Inferior parietal cortex (tissue), 1 donor: ENCODE data around the gene CDC40.
"Not testable (repeated sequence)": the region's sequence is repeated elsewhere in the genome, so short reads cannot be mapped to it uniquely, and the experiment has no call there.

Experiments used
- DNase-seq: peaks from one replicate; pipeline ENCODE4 v3.0.0-alpha.2; 2016; ENCODE audit errors: extremely low spot score

CDC40 gene

DNA sequence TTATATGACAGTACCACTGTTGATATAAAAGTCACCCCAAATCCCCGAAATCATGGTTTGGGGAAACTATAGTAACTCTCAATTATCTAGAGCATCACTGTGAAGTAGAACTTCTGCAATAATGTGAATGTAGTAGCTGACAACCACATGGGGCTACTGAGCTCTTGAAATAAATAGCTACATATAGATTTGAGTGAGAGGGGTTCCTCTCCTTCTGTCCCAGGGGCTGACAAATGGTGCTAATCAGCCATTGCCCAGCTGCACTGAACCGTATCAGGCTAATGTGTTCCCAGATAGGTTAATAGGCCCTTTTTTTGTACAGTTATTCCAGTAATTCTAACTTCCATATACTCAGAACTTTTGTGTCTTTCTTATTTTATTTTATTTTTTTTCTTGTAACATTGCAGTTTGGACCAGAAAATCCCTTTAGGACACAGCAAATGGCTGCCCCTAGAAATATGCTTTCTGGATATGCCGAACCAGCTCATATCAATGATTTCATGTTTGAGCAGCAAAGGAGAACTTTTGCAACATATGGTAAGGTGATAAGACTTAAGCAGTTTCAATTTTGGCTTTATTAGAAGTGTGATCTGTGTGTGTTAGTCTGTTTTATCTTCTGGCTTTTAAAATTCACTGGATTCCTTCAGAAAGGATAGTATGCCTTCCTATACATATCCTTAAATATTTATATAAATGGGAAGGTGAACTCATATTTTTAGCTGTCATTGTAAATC is 21.1 kb downstream of the CDC40 start:
- DNase-seq: no peak

DNA sequence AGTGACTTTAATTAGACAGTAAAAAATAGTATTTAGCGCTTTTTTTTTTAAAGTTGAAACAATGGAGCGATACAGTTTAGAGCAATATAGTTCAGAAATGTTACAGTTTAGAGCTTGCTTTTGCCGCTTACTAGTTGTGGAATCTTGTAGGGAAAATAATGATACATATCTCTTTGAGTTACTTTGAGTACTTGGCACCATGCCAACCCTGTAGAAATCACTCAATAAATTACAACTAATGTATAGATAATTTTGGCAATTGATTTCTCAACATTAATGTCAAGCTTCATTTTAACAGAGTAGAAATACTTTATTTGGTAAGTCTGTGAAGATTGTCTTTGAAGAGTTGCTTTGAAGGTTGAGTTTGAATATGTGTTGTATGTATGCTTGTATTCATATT is 27.4 kb downstream of the CDC40 start:
- no peak for DNase-seq

DNA sequence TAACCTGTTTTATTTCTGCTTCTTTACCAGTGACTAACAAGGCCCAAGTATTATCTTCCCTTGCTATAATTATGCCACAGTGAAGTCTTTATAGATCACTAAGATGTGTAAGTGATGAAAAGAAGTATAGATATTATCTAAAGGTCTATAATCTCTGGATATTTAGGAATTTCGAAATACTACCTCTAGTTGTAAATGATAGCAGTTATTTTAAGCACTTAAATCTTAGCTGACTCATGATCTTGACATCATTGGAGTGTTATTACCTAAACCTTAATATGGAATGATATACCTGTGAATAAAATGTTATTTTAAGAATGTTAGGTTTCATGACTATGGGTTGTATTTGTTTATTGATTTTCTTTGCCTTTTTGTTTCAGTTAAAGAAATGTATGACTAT is 31.5 kb downstream of the CDC40 start:
- no peak for DNase-seq

DNA sequence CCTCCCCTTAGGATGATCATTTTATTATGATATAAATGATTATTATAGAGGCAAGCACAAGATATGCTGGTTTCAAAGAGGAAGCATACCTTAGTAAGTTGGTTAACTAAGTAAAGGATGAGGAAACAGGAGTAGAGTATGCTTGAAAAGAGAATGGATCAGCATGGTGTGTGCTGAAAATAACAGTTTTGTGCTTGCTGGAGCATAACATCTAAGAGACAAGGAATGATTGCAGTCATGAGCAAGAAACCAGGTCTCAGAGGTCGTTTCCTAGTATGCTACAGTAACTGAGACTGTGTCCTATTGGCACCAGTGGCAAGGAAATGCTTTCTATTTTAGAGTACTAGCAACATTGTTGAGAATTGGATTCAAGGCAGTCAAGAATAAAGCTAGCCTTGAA is 34.1 kb downstream of the CDC40 start:
- DNase-seq: no peak

DNA sequence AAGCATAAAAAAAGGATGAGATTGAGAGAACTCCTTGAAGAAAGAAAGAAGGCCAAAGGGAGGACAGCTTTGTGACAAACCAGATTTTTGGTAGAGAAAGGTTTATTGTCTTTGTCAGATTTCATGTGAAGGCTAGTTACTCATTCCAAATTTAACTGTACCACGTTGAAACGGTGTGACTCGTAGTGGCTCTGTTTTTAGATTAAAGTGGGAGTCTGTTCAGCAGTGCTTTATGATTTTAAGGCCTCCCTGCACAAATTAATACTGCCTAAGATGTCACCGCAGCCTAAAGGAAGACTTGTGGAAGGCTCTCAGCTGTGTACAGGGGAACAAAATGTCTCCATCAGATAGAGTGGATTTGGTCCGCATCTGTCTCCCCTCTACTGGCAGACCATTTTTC is 35.9 kb downstream of the CDC40 start:
- DNase-seq: peak; percentile 55

DNA sequence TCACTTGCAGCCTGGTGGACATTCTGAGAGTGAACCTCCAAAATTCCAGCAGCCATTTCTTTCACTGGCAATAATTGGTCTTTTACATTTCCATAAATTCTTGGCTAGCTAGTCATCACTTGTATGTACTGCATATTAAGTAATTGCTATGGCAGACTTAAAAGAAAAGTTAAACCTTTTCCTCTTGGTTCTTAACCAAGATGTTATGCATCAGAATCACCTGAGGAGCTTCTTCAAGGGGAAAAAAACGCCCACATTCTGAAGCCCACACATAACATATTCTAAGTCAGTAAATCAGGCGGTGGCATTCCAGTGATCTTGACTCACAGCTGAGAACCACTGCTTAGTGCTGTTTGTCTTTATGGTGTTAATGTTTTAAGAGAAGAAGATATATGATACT is 37.0 kb downstream of the CDC40 start:
- no peak for DNase-seq

DNA sequence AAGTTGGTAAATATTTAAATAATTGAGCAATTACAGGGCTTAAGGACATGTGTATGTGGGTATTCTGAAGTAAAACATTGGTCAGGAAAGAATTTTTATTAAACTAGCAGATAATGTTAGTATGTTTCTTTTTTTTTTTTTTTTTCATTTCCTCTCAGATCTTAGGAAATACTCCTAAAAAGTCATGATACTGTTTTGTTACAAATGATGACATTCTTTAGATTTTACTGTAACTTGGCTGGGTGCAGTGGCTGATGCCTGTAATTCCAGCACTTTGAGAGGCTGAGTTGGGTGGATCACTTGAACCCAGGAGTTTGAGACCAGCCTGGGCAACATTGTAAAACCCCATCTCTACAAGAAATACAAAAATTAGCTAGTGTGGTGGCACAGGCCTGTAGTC is 41.5 kb downstream of the CDC40 start:
- no peak for DNase-seq

DNA sequence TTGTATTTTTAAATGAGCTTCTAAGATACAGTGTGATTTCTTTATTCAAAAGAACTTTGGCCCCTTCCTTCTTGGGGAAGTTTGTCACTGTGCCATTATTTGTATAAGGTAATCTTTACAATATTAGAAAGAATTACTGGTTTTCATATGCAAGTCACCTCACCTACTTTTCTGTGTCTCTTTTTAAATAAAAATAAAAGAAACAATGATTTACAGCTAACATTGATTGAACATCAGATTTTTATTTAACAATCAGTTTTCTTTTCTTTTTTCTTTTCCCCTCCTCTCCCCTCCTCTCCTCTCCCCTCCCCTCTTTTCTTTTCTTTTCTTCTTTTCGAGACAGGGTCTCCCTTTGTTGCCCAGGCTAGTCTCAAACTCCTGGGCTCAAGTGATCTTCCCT is 46.0 kb downstream of the CDC40 start:
- DNase-seq: no peak

DNA sequence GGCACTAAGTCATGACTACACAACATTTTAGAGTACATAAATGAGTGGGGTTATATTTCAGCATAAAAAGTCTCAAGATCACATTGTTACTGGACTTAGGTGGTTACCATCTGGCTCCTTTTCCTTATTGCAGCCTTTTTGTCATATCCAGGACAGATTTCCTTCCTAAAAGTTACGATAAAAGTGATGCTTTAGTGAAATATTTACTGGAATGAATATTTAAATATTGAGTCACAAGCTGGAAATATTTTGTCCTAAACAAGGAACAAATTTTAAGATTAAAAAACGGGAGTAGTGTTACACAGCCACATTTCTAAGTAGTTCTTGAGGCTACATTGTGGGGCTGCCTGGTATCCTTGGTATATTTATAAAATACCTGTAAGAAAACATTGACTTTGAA is 52.2 kb downstream of the CDC40 start:
- DNase-seq: no peak

DNA sequence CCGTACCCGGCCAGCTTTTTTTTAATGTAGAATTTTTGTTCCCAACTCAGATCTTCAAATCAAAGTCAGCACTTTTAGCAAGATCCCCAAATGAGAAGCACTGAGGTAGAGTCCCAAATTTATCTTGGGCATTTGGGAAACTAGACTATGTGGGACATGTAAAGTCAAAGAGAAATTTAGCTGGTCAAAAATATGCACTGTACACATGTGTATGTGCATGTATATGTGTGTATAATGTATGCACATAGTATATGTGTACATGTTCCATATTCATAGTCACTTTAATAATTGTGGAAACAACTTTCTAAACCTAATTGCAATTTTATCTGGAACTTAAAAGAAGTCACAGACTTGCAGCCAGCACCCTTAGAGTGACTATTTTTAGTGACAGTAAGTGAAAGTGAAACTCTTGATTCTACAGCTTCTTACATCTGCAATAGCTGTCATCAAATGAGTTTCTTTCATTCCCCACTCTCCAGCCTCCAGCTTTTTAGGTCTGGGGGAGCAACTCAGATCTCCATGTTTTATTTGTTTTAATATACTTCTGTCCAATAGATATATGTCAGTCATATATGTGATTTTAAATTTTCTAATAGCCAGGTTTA is 53.6 kb downstream of the CDC40 start:
- no peak for DNase-seq

DNA sequence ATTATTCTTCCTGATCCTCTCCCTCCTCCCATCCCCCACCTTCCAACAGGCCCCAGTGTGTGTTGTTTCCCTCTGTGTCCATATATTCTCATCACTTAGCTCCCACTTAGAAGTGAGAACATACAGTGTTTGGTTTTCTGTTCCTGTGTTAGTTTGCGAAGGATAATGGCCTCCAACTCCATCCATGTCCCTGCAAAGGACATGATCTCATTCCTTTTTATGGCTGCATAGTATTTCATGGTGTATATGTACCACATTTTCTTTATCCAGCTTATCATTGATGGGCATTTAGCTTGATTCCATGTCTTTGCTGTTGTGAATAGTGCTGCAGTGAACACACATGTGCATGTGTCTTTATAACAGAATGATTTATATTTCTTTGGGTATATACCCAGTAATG is 55.8 kb downstream of the CDC40 start:
- not testable (repeated sequence) for DNase-seq

DNA sequence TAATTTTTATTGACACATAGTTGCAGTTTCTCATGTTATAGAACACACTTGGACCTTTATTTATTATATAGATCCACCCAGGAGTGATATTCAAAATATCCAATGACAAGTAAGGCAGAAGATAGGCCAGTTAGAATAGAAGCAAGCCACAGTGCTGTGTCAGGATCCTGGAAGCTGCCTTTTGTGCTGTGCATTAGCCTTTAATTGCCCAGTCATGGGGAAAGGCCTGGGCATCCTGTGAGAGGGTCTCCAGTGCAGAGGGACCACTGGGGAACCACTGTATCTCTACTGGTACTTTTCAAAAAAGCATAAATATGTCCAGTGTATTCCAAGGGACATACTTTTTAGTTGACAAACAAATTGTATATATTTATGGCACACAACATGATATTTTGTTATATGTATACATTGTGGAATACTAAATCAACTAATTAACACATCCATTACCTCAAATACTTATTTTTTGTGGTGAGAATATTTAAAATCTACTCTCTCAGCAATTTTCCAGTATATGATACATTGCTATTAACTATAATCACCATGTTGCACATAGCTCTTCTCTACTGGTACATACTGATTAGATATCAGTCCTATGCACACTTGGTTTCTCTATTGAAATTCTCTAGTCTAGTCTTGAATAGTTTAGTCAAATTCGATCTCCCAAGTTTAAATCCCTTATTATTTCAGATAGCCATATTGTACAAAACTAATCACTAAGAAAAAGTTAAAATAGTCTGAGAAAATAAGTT is 59.5 kb downstream of the CDC40 start:
- DNase-seq: no peak

DNA sequence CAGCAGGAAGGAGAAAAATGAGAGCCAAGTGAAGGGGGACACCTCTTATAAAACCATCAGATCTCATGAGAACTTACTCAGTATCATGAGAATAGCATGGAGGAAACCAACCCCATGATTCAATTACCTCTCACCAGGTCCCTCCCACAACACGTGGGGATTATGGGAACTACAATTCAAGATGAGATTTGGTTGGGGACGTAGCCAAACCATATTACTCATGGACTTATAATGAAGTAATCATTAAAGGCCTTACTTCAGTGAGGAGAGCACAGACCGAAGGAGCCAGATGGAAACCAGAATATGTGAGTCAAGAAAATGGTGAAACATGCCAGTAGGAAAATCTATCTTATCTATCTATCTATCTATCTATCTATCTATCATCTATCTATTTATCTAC is 64.4 kb downstream of the CDC40 start:
- not testable (repeated sequence) for DNase-seq

DNA sequence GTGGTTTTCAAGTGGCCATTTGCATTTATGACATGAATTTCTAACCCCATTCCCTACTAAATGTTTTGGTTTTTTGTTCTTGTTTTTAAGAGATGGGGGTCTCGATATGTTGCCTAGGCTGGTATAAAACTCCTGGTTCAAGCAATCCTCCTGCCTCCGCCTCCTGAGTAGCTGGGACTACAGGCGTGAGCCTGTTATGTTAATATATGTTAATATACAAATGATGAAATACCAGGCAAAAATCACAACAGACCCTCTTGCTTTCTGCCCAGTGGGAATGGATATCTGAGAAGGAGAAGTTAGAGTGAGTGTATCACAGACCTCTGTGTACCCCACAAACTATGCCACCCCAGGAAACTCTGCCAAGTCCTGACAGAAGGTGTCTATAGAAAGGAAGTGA is 66.2 kb downstream of the CDC40 start:
- no peak for DNase-seq

DNA sequence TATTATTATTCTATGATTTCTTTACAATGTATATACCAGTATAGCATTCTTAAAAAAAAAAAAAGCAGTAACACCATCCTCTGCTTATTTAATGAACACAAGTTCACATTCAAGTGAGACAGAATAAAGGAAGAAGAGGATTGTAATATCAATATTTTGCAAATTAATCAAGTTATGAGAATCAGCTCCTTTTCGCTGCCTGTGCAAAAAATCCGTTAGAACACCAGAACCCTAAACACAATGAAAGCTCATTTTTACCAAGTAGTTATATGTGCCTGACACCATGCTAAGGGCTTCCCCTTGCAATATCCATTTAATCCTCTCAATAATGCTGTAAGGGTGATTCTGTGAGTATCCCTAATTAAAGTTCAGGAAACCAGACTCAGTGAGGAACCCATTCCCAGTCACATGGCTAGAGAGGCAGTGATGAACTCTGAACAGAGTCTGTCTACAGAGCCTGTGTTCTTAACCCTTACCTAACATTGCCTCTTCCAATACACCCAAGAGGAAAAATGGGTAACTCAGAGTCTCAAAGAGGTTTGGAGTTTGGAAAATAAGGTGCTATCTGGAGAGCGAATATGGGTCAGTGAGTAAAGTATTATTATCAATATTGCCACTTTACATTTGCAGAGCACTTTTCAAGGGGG is 66.8 kb downstream of the CDC40 start:
- DNase-seq: no peak

DNA sequence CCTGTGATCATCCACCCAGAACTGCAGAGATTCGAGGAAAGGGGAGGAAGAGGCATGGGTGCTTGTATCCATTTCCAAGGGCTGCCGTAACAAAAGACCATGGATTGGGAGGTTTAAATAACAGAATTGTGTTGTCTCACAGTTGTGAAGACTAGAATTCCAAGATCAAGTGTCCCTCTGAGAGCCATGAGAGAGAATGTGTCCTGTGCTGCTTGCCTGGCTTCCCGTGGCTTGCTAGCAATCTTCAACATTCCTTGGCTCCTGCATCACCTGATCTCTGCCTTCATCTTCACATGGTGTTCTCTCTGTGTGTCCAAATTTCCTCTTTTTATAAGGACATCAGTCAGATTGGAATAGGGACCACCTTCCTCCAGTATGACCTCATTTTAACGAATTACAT is 69.8 kb downstream of the CDC40 start:
- DNase-seq: no peak

DNA sequence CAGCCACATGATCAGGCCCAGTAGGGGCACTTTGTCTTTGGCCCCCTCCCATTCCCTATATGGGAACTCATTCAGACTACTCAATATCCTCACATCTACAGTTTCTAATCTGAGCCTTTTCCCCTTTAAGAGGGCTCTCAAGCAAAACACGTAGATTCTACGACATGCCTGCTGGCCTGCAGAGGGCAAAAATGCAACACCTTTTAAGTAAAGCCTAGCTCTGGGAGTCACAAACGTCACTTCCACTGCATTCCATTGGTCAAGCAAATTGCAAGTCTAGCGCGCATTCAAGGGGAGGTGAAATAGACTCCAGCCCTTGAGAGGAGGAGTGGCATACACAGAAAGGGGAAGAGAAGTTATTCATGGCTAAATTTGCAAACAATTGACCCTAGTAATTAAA is 70.6 kb downstream of the CDC40 start:
- DNase-seq: no peak

DNA sequence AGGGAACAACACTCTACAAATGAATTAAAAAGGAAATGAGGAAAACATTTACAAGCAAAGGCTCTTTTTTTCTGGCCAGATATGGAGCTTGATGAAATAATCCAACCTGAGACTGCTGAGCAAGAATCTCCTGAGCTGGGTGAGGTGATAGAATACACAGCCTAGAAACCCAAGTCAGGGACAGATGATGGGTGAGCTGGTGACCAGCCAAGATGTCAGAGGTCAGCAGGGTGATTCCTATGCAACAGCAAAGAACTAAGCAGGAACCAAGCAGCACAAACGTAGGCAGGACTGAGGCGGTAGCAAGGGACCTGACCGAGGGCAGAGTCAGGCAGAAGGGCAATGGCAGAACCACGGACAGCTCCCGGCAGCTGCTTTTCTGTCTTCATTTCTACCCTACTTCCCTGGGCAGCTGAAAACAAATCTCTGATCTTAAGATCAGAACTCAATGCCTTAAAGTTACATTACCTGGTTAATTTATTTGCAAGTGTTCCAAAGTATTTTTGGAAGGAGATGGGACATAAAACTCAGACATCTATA is 75.1 kb downstream of the CDC40 start:
- DNase-seq: no peak

DNA sequence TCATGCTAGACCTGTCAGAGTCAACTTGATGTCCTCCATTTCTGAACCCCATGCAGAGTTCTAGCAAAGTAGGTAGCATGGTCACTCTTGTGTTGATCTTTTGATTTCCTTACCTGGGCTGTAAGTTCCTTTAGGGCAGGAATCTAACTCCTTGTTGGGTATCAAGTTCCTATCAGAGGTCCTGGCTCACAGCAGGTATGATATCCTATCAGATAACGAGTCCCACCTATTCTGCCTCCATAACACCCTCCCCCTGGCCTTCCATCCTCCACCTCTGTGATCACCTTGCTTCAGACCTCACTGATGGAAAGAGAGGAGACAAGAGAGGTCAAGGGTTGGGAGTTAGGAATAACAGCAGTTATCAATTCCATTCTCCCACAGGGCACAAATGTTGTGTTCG is 76.1 kb downstream of the CDC40 start:
- no peak for DNase-seq

DNA sequence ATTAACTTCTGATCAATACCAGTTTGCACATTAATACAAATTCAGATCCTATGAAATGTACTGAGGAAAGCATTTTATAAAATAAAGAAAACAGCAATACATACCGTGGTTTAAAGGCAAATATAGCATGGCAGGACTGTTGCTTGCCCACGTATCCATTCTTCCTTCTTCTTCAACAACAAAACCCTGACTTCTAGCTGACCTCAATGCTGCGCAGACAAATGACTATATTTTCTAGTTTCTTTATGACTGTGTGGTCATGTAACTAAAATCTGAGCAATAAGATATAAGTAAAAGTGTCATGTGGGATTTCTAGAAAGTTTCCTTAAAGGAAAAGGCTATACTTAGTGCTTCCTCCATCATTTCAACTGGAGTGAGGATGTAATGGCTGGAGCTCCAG is 85.0 kb downstream of the CDC40 start:
- DNase-seq: no peak

DNA sequence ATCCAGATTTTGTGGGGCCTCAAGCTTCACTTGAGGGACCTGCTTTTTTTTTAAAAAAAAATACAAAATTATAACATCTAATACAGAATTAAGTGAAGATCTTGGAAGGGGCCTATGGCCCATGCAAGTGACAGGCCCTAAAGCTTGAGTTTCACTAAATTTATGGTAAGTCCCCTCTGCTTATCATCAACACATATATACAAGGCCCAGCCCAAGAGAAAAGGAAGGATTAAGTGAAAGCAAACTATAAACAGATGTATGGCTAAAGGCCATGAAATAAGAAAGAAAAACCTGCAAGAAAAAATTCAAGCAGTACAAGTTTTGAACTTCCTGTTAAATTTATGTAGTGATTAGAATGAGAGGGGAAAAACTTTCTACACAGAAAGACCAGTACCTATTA is 86.8 kb downstream of the CDC40 start:
- no peak for DNase-seq

DNA sequence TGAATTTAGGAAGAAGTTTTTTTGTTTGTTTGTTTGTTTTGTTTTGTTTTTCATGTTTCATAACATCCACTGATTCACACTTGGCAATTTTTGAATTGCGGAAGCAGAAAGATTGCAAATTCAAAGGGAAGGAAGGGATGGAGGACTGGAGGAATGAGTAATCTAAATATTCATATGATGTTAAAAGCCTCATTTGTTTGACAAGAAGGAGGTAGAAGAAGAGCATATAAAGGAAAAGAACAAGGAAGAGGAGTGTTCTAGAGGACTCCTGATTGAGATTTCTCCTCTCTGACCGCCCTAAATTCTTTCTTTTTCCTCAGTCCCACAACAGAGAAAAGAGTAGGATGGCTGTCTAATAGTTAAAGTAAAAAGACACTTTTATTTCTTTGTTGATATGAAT is 89.4 kb downstream of the CDC40 start:
- no peak for DNase-seq
